Measurements from ENCODE around the gene DIPK1A.

The DIPK1A gene

GRCh38 chr1:92839442-92839841 lies 121.8 kb downstream of the DIPK1A start:
- no peak for DNase-seq (ENCODE audit: low spot score)

DNA sequence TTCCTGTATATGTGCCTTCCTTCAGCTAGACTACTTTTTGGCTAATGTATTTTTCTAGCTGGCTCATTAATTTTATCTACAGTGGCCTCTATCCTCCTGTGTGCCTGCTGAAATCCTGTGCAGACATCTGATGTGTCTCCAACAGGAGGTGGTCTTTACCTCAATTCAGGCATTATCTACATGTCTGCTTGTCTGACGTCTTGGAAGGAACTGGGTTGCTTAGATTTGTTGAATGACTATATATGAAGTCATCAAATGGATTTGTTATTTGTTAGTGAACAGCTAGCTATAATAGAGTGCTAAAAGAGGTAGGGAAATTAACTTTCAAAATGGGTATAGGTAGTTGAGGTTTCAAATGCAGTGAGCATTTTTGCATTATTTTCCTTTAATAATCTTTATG lies 122.7 kb downstream of the DIPK1A start:
- no peak for DNase-seq (ENCODE audit: low spot score)

DNA sequence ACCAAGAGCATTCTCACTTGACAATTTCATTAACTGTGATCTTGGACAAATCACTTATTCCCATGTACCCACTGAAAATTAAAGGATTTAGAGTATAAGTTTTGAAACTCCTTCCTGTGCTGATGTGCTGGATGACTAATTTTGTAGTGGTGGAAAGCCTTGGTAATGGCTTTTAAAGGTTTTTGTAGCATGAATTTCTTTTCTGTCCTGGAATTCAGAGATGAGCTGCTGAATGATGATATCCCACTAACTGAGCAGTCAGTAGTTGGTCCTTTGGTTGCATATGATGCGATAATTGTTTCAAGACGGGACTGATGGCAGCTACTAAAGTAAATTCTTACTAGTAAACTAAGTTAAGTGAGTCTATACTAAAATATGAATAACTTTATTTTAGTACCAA lies 124.2 kb downstream of the DIPK1A start:
- DNase-seq (ENCODE audit: low spot score): no peak

DNA sequence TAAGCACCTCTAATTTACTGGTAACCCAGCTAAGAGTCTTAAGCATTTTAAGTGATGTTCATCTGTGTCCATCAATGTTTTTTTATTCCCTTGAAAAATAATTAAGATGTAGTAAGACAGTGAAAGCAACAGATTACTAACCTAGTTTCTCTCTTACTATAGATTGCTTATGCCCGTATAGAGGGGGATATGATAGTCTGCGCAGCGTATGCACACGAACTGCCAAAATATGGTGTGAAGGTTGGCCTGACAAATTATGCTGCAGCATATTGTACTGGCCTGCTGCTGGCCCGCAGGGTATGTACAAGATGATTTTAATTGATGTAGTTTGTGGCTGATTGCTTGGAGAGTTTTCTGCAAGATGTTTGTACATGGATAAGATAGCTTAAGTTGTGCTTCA lies 126.6 kb downstream of the DIPK1A start:
- no peak for DNase-seq (ENCODE audit: low spot score)

DNA sequence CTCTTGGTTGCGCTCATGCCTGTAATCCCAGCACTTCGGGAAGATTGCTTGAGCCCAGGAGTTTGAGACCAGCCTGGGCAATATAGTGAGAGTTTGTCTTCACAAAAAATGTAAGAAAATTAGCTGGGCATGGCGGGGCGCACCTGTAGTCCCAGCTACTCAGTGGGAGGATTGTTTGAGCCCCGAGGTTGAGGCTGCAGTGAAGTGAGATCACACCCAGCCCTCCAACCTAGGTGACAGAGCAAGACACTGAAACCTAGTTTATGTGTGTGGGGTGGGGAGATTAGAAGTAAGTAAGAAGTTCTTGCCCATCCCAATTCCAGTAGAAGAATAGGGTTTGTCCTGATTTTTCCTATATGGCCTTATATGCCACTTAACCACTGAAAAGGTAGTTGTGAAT lies 127.4 kb downstream of the DIPK1A start:
- no peak for DNase-seq (ENCODE audit: low spot score)

DNA sequence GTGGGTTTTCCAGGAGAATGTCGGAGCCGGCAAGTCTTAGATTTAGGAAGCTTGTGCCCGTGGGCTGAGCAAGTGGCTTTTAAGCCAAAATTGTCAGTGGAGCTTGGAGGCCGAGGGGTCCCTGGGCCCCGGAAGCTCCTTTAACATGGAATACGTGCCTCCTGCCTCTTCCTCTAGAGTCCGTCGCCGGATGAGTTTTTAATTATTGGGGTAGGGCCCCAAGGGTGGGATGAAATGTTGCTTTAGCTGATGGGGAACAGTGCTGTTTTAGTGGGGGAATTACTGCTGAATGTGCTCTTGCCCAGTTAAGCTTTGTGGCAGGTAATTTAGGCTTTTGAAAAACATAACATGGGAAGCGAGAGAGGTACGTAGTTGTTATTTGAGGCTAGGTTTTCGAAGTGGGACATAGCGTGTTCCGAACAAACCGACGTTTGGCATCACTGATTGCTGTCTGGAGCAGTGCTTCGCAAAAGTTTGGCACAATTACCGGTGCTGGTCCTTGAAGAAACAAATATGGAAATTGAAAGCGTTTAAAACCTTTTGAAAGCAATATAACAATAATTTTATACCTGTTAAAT lies 128.6 kb downstream of the DIPK1A start:
- no peak for DNase-seq (ENCODE audit: low spot score)

DNA sequence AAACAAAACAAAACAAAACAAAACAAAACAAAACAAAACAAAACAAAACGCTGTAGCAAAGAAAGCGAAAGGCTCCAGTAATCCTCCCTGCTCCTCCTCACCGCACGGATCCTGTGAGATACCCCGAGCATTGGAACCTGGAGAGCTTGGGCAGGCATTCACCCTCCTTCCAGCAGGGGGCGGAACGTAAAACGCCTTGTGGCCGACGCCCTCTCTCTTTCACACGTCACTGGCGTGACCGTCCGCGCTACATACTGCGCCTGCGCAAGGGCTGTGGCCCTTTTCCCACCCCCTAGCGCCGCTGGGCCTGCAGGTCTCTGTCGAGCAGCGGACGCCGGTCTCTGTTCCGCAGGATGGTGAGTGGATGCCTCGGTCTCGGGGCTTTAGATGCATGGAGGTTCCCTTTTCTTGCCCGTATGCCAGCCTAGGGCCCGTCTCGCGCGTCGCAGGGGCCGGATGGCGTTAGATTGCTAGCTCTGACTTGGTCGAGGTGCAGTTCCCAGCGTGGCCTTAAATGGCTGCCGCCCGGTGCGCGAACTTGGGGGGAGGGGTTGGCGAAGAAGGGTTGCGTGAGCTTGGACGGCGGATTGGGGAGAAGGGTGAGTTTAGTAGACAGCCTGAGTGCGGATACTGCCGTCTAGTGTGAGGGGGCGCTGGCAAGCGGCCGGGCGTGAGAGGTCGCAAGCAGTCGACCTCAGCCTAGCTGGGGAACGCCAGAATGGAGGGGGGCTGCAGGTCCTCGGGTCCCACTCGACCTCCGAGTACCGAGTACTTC lies 129.3 kb downstream of the DIPK1A start, which contains the start of gene RPL5:
TSS of gene RPL5 (plus strand) at position 279 of the 775 bp plus-strand sequence. CDS start at position 354, 75 bp downstream.
- peak; percentile 97 for DNase-seq (ENCODE audit: low spot score)

DNA sequence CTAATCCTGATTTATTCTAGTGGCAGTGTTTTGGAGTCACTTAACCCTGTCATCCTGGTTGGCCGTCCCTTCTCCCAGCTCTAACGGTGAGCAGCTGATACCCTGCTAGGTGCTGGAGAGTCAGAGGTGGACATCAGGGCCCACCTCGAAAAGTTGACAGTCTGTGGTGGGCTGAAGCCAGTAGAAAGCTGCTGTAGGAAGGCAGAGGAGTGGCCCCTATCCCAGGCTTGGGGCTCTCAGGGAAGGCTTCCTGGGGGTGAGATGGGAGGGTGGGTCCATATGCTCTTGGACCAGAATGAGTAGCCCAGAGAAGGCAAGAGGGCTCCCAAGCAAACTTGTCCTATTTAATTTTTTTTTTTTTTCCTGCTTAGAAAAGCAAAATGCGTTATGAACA lies 129.9 kb downstream of the DIPK1A start:
- no peak for DNase-seq (ENCODE audit: low spot score)

GRCh38 chr1:92826792-92827191 lies 134.5 kb downstream of the DIPK1A start:
- DNase-seq (ENCODE audit: low spot score): no peak

DNA sequence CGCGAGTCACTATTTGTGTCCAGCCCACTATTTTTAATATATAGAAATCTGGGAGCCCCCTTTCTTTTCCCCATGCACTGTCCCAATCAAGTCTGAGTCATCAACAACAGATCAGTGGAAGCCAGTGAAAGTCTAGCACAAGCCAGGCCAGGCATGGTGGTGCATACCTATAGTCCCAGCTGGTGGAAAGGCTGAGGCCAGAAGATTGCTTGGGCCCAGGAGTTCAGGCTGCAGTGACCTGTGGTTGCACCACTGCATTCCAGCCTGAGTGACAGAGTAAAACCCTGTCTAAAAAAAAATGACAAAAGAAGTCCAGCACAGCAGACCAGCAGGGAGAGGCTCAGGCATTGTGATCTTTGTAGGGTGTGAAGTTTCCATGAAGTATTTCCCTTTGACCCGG lies 138.4 kb downstream of the DIPK1A start:
- no peak for DNase-seq (ENCODE audit: low spot score)

GRCh38 chr1:92820551-92820950 lies 140.7 kb downstream of the DIPK1A start:
- DNase-seq (ENCODE audit: low spot score): no peak

DNA sequence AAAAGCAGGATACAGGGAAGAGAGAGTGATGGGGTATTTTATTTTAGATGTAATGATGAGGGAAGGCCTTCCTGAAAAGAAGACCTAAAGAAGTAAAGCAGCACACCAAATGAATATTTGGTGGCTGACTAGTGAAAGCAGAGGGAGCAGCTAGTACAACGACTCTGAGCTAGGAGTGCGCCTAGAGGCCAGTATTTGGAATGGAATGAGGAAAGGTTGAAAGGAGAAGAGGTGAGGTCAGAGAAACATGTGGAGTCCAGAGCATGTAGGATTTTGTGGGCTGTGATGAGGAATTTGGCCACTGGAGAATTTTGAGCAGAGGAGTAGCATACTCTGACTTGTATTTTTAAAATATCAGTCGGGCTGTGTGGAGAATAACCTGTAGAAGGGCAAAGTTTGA lies 141.2 kb downstream of the DIPK1A start:
- DNase-seq (ENCODE audit: low spot score): no peak

- DNase-seq (ENCODE audit: low spot score): peak; percentile 24
Measured at GRCh38 chr1:92817986-92818764, 143.1 kb downstream of the DIPK1A start.

DNA sequence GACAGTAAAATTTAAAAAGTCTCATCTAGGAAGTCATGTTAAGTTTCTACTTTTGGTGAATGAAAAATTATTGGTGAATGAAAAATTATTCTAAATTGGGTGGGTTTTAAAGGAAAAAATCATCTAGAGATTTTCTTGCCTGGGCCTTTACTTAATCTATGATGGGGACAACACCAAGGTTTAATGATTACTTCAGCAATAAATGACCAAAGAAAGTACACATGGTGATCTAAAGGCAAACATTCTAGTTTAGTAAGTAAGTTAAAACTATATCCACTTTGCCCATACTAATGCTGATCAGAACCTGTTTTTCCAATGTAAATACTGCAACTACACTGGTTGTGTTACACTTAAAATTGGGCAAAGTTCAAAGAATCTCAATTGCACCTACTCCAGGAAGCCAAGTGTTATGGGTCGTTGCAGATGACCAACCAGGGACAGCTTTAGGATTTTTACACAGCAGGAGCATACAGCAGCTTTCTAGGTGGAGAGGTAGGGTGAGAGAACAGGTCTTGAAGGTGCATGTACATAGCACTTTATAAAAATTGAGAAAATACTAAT lies 144.0 kb downstream of the DIPK1A start:
- DNase-seq (ENCODE audit: low spot score): no peak

GRCh38 chr1:92816732-92817131 lies 144.5 kb downstream of the DIPK1A start:
- no peak for DNase-seq (ENCODE audit: low spot score)

GRCh38 chr1:92808381-92808780 lies 152.9 kb downstream of the DIPK1A start:
- no peak for DNase-seq (ENCODE audit: low spot score)

- no peak for DNase-seq (ENCODE audit: low spot score)
Measured at GRCh38 chr1:92805216-92805615, 156.0 kb downstream of the DIPK1A start.

DNA sequence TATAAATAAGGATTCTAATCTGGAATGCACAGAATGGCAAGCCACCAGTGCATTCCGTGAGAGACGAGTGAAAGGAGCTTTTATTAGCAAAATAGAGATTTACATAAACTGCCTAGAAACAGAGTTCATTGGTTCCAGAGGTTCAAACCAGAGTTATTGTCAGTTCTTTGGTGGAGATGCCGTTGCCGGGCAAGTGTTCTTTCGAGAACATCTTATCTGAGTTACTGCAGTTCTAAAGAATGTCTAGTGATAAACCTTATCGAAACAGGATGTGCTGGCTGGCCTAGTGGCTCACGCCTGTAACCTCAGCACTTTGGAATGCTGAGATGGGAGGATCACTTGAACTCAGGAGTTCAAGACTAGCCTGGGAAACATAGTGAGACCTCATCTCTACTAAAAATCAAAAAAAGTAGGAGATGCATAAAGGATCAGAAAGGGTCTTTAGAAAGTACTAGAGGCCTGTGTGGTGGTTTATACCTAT lies 156.5 kb downstream of the DIPK1A start:
- peak; percentile 75 for DNase-seq (ENCODE audit: low spot score)

GRCh38 chr1:92803140-92803887 lies 157.9 kb downstream of the DIPK1A start:
- DNase-seq (ENCODE audit: low spot score): no peak

- DNase-seq (ENCODE audit: low spot score): no peak
Measured at GRCh38 chr1:92797961-92798360, 163.3 kb downstream of the DIPK1A start.

DNA sequence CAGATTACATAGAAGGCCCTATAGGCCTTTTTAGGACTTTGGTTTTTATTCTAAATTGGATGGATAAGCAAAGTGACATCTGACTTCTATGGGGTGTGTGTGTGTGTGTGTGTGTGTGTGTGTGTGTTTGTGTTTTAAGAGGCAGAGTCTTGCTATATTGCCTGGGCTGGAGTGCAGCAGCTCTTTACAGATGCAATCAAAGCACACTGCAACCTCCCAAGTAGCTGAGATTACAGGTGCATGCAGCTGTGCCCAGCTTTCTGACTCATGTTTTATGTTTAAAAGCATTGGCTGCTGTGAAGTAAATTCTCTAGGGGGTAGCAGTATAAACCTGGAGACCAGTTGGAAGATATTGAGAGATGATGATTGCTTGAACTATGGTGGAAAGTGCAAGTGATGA lies 164.0 kb downstream of the DIPK1A start:
- DNase-seq (ENCODE audit: low spot score): no peak

DNA sequence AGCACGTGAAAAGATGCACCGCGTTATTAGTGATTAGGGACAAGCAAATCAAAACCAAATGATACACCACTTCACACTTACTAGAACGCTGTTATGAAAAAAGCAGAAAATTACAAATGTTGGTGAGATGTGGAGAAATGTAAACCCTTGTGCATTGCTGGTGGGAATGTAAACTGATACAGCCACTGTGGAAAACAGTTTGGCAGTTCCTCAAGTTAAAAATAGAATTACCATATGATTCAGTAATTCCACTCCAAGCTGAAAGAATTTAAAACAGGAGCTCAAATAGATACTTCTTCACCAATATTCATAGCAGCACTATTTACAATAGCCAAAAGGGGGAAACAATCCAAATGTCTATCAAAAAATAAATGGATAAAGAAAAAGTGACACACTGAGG lies 166.1 kb downstream of the DIPK1A start:
- DNase-seq (ENCODE audit: low spot score): no peak

Data from globus pallidus (tissue), 1 donor.